ENCODE data around the gene CHI3L2. TPM values are rescaled to one million over a fixed set of nuclear protein-coding genes. Genes with fewer than 3 reads are reported as not detected.

The CHI3L2 gene
- total and polyA plus RNA-seq, 10 of the 15 experiments (the other 5 are each of a cell fraction or from before 2014, with no cell fraction given): 37.1 to 508 (median 98.3) TPM

DNA sequence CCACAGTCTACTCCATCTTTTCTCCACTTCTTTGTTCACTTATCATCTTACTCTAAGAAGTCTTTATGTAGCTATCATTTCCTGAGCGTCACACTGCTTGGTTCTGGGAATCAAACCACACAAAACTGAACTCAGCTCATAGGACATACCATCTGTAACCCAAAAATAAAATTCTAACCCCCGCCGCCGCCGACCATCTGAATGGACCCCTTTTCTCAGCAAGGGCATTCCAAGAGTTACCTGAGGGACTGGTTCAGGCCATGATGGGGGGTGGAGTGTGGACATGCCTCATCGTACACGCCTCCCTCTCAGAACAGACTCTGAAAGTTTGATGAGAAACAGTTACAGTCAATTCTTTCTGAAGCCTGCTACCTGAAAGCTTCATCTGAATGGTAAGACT is 12.6 kb upstream of the CHI3L2 start (continued):
- TF ChIP-seq EP300 (IDR thresholded peaks at IDR 0.05; ENCODE audit: borderline replicate concordance in 1 of 2, control insufficient read depth in 1 of 2, low read depth in 2 of 2, low read length in 2 of 2) (no peak), CTCF (IDR thresholded peaks at IDR 0.05 in 2 of 3, conservative IDR thresholded peaks at IDR 0.05 in 1 of 3; ENCODE audit: control insufficient read depth in 2 of 3, extremely low read depth in 1 of 3, insufficient read depth in 1 of 3, low read depth in 3 of 3, low read length in 3 of 3) (no peak), SIN3A (IDR thresholded peaks at IDR 0.05; ENCODE audit: low read depth, low read length) (no peak), IRF5 (IDR thresholded peaks at IDR 0.05; ENCODE audit: borderline replicate concordance) (no peak), BCL11A (IDR thresholded peaks at IDR 0.05; ENCODE audit: low read depth, low read length) (no peak), CBX3 (IDR thresholded peaks at IDR 0.05; ENCODE audit: borderline replicate concordance, low read depth) (no peak), SP1 (IDR thresholded peaks at IDR 0.05; ENCODE audit: low read depth, low read length) (no peak), STAT3 (IDR thresholded peaks at IDR 0.05; ENCODE audit: low read depth, low read length) (peak; percentile 4; the same call in 1 of the 2 replicates), JUND (IDR thresholded peaks at IDR 0.05; ENCODE audit: low read depth, low read length) (no peak), PBX3 (IDR thresholded peaks at IDR 0.05; ENCODE audit: insufficient replicate concordance, low read depth, low read length) (no peak), HDGF (IDR thresholded peaks at IDR 0.05) (0 out of 2 replicates have a peak, but pooled peaks have one; percentile 32), ETV6 (conservative IDR thresholded peaks at IDR 0.05 in 1 of 2, IDR thresholded peaks at IDR 0.05 in 1 of 2; ENCODE audit: borderline replicate concordance in 1 of 2, low read depth in 1 of 2) (0 out of 4 replicates have a peak, but pooled peaks of 1 of the 2 experiments have one; percentile 12), CHD2 (IDR thresholded peaks at IDR 0.05; ENCODE audit: borderline replicate concordance, low read depth, low read length) (no peak), ZBTB33 (IDR thresholded peaks at IDR 0.05) (no peak), ZNF274 (IDR thresholded peaks at IDR 0.05; ENCODE audit: insufficient read depth, insufficient read length) (no peak), NRF1 (conservative IDR thresholded peaks at IDR 0.05; ENCODE audit: low read depth, low read length) (no peak), BACH1 (IDR thresholded peaks at IDR 0.05; ENCODE audit: borderline replicate concordance) (no peak), TBL1XR1 (IDR thresholded peaks at IDR 0.05; ENCODE audit: low read depth, low read length) (no peak), NBN (IDR thresholded peaks at IDR 0.05) (peak; percentile 22; the same call in 1 of the 2 replicates)
- TF ChIP-seq, protein P1, sequence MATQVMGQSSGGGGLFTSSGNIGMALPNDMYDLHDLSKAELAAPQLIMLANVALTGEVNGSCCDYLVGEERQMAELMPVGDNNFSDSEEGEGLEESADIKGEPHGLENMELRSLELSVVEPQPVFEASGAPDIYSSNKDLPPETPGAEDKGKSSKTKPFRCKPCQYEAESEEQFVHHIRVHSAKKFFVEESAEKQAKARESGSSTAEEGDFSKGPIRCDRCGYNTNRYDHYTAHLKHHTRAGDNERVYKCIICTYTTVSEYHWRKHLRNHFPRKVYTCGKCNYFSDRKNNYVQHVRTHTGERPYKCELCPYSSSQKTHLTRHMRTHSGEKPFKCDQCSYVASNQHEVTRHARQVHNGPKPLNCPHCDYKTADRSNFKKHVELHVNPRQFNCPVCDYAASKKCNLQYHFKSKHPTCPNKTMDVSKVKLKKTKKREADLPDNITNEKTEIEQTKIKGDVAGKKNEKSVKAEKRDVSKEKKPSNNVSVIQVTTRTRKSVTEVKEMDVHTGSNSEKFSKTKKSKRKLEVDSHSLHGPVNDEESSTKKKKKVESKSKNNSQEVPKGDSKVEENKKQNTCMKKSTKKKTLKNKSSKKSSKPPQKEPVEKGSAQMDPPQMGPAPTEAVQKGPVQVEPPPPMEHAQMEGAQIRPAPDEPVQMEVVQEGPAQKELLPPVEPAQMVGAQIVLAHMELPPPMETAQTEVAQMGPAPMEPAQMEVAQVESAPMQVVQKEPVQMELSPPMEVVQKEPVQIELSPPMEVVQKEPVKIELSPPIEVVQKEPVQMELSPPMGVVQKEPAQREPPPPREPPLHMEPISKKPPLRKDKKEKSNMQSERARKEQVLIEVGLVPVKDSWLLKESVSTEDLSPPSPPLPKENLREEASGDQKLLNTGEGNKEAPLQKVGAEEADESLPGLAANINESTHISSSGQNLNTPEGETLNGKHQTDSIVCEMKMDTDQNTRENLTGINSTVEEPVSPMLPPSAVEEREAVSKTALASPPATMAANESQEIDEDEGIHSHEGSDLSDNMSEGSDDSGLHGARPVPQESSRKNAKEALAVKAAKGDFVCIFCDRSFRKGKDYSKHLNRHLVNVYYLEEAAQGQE (IDR thresholded peaks at IDR 0.05; ENCODE audit: low read depth, low read length): no peak

All from GM12878 (cell line).